HG03280 (cell line): Measurements from ENCODE around the gene PSMA7.

ENCODE experiments used
- ATAC-seq: cut with Tn5 transposase; IDR thresholded peaks from one replicate; pipeline ENCODE4 v1.9.1; 2021; ENCODE audit warnings: mild to moderate bottlenecking, moderate library complexity; ENCODE audit not compliant: unreplicated experiment

Gene PSMA7

GRCh38 chr20:62096421-62097380 is 46.5 kb downstream of the PSMA7 start:
- no peak for ATAC-seq

DNA sequence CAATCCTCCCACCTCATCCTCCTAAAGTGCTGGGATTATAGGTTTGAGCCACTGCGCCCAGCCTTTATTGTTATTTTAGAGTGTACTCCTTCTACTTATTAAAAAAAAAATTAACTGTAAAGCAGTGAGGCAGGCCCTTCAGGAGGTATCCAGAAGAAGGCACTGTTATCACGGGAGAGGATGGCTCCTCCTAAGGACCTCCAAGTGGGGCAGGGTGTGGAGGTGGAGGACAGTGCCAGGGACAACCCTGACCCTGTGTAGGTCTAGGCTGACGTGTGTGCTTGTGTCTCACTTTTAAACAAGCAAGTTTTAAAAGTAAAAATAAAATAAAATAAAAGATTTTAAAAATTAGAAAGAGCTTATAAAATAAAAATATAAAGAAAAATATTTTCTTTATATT is 53.8 kb downstream of the PSMA7 start:
- ATAC-seq: no peak

DNA sequence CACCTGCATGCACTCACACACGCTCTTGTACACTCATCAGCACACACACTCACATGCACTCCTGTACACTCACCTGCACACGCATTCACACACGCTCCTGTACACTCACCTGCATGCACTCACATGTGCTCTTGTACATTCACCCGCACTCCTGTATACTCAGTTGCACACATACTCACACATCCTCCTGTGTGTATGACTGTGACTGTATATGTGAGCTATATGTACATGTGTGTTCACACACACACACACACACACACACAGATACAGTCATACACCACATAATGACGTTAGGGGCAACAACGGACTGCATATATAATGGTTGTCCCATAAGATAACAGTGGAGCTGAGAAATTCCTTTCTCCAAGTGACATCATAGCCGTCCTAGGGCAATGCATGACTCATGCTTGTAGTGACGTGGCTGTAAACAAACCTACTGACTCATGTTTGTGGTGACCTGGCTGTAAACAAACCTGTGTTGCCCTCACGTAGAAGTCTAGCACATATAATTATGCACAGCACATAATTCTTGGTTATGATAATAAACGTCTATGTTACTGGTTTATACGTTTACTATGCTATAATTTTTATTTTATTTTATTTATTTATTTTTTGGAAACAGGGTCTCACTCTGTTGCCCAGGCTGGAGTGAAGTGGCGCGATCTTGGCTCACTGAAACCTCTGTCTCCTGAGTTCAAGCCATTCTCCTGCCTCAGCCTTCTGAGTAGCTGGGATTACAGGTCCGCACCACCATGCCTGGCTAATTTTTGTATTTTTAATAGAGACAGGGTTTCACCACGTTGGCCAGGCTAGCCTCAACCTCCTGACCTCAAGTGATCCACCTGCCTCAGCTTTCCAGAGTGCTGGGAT is 54.7 kb downstream of the PSMA7 start:
- no peak for ATAC-seq

- ATAC-seq: no peak
Observed at GRCh38 chr20:62087632-62088031, 55.6 kb downstream of the PSMA7 start.

- ATAC-seq: no peak
Observed at GRCh38 chr20:62087227-62087626, 56.0 kb downstream of the PSMA7 start.
